Iris pigment epithelial cell (primary cell): ENCODE data around the gene TCF19.

Source experiments
- DNase-seq: peaks from one replicate; pipeline ENCODE4 v3.0.0-alpha.2; 2011; ENCODE audit warnings: low read depth

Gene TCF19

GRCh38 chr6:31209137-31209536, 50.7 kb downstream of the TCF19 start:
- no peak for DNase-seq

- no peak for DNase-seq
Observed at GRCh38 chr6:31210123-31210522, 51.7 kb downstream of the TCF19 start.

GRCh38 chr6:31210741-31211532, 52.5 kb downstream of the TCF19 start:
- no peak for DNase-seq
